Measurements from ENCODE around the gene CATSPERZ. TPM values are rescaled to one million over a fixed set of nuclear protein-coding genes. Genes with fewer than 3 reads are reported as not detected.
A peak's percentile ranks its signal among the peaks of the same experiment; 100 is the strongest.
"Not testable (repeated sequence)": the region's sequence is repeated elsewhere in the genome, so short reads cannot be mapped to it uniquely, and the experiment has no call there.

Gene CATSPERZ
- total RNA-seq, 1 donor from 2014 or later, result 0.59 TPM

- Mint-ChIP-seq H3K4me3 (ENCODE audit: low read depth) (peak within 1 kb of the TSS; percentile 96), H3K9me3 (no peaks in the 10 kb centered on the region), H3K27me3 (ENCODE audit: low read depth) (no peaks in the 10 kb centered on the region), H3K4me1 (ENCODE audit: low read depth) (peaks cover 36% of the 10 kb centered on the region), H3K36me3 (ENCODE audit: low read depth) (peaks cover 62% of the 10 kb centered on the region), H3K27ac (peak within 1 kb of the TSS; percentile 99)
- intact Hi-C loops (cut with micrococcal nuclease), result loop anchor here (1.0 kb wide), 5 partner anchors 11 to 76 kb away; partner anchors contain the start of genes FKBP2 and GPR137
- DNase-seq (ENCODE audit: low spot score), result peak; percentile 97
Observed at GRCh38 chr11:64317325-64317960, 17.3 kb downstream of the CATSPERZ start, which contains the start of gene TRMT112. TSS of gene TRMT112 (minus strand) at chr11:64317559. CDS start at chr11:64317526, 33 bp downstream.

GRCh38 chr11:64317961-64318765, 18.0 kb downstream of the CATSPERZ start, which contains the start of gene PRDX5:
TSS of gene PRDX5 (plus strand) at chr11:64318121. CDS start at chr11:64318216, 95 bp downstream.
- DNase-seq (ENCODE audit: low spot score), result peak; percentile 95
- no peaks in the 10 kb centered on the region for H3K27me3 Mint-ChIP-seq (ENCODE audit: low read depth)
- H3K27ac Mint-ChIP-seq, result peak within 1 kb of the TSS; percentile 99
- H3K9me3 Mint-ChIP-seq, result no peaks in the 10 kb centered on the region
- peaks cover 30% of the 10 kb centered on the region for H3K4me1 Mint-ChIP-seq (ENCODE audit: low read depth)
- peaks cover 55% of the 10 kb centered on the region for H3K36me3 Mint-ChIP-seq (ENCODE audit: low read depth)
- peak within 1 kb of the TSS; percentile 96 for H3K4me3 Mint-ChIP-seq (ENCODE audit: low read depth)
- intact Hi-C loops (cut with micrococcal nuclease), result loop anchor here (1.0 to 2.0 kb wide), 6 partner anchors 12 to 77 kb away; partner anchors contain the start of genes FKBP2 and GPR137

- peak overlapping the region; percentile 96 for H3K4me3 Mint-ChIP-seq (ENCODE audit: low read depth)
- intact Hi-C loops (cut with micrococcal nuclease), result loop anchor here (2.0 kb wide), 1 partner anchor 14 kb away; no protein-coding TSS in a partner anchor
- no peak for DNase-seq (ENCODE audit: low spot score)
- H3K4me1 Mint-ChIP-seq (ENCODE audit: low read depth), result peaks cover 29% of the 10 kb centered on the region
- no peaks in the 10 kb centered on the region for H3K27me3 Mint-ChIP-seq (ENCODE audit: low read depth)
- H3K27ac Mint-ChIP-seq, result peak overlapping the region; percentile 99
- peaks cover 48% of the 10 kb centered on the region for H3K36me3 Mint-ChIP-seq (ENCODE audit: low read depth)
- no peaks in the 10 kb centered on the region for H3K9me3 Mint-ChIP-seq
Observed at GRCh38 chr11:64318766-64319761, 18.9 kb downstream of the CATSPERZ start.

- H3K4me1 Mint-ChIP-seq (ENCODE audit: low read depth), result peaks cover 27% of the 10 kb centered on the region
- intact Hi-C loops (cut with micrococcal nuclease), result no loop called here
- H3K36me3 Mint-ChIP-seq (ENCODE audit: low read depth), result peaks cover 35% of the 10 kb centered on the region
- no peak for DNase-seq (ENCODE audit: low spot score)
- no peaks in the 10 kb centered on the region for H3K27me3 Mint-ChIP-seq (ENCODE audit: low read depth)
- peak overlapping the region; percentile 53 for H3K27ac Mint-ChIP-seq
- no peak overlapping the region for H3K4me3 Mint-ChIP-seq (ENCODE audit: low read depth)
- no peaks in the 10 kb centered on the region for H3K9me3 Mint-ChIP-seq
Observed at GRCh38 chr11:64320556-64320955, 20.4 kb downstream of the CATSPERZ start.

GRCh38 chr11:64321026-64321425, 20.9 kb downstream of the CATSPERZ start:
- peak overlapping the region; percentile 53 for H3K27ac Mint-ChIP-seq
- H3K4me1 Mint-ChIP-seq (ENCODE audit: low read depth), result peaks cover 27% of the 10 kb centered on the region
- peaks cover 35% of the 10 kb centered on the region for H3K36me3 Mint-ChIP-seq (ENCODE audit: low read depth)
- intact Hi-C loops (cut with micrococcal nuclease), result no loop called here
- H3K27me3 Mint-ChIP-seq (ENCODE audit: low read depth), result no peaks in the 10 kb centered on the region
- peak overlapping the region; percentile 40 for H3K4me3 Mint-ChIP-seq (ENCODE audit: low read depth)
- H3K9me3 Mint-ChIP-seq, result no peaks in the 10 kb centered on the region
- DNase-seq (ENCODE audit: low spot score), result no peak

DNA sequence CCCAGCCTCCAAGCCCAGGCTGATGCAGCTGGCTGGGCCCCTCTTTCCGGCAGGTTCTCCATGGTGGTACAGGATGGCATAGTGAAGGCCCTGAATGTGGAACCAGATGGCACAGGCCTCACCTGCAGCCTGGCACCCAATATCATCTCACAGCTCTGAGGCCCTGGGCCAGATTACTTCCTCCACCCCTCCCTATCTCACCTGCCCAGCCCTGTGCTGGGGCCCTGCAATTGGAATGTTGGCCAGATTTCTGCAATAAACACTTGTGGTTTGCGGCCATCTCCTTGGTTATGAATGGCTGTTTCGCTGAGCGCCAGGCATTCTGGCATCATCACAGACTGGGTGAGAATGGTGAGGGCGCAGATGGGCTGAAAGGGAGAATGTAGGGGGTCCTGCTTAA, 21.4 kb downstream of the CATSPERZ start:
- Mint-ChIP-seq H3K27ac (no peak overlapping the region), H3K9me3 (no peaks in the 10 kb centered on the region), H3K36me3 (ENCODE audit: low read depth) (peaks cover 32% of the 10 kb centered on the region), H3K4me3 (ENCODE audit: low read depth) (no peak overlapping the region), H3K4me1 (ENCODE audit: low read depth) (peaks cover 23% of the 10 kb centered on the region), H3K27me3 (ENCODE audit: low read depth) (no peaks in the 10 kb centered on the region)
- intact Hi-C loops (cut with micrococcal nuclease), result no loop called here
- no peak for DNase-seq (ENCODE audit: low spot score)

DNA sequence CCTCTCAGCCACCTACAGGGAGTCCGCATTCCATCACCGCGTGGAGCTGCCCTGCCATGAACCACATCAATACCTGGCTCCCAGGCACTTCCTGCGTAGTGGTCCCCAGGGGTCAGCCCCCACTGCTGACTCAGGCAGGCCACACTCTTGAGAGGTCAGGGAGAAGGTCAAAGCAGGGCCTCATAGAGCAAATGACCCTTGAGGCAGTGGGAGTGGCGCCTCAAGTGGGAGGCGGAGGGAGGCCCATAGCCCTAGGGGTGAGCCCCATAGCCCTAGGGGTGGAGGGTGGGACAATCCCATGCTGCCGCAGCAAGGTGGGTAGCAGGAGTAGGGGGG, 22.7 kb downstream of the CATSPERZ start:
- Mint-ChIP-seq H3K9me3 (no peaks in the 10 kb centered on the region), H3K27me3 (ENCODE audit: low read depth) (no peaks in the 10 kb centered on the region), H3K4me1 (ENCODE audit: low read depth) (peaks cover 18% of the 10 kb centered on the region), H3K27ac (no peak overlapping the region), H3K36me3 (ENCODE audit: low read depth) (peaks cover 23% of the 10 kb centered on the region), H3K4me3 (ENCODE audit: low read depth) (no peak overlapping the region)
- no peak for DNase-seq (ENCODE audit: low spot score)
- intact Hi-C loops (cut with micrococcal nuclease), result no loop called here

GRCh38 chr11:64323373-64323772, 23.2 kb downstream of the CATSPERZ start:
- Mint-ChIP-seq H3K36me3 (ENCODE audit: low read depth) (peaks cover 23% of the 10 kb centered on the region), H3K27me3 (ENCODE audit: low read depth) (no peaks in the 10 kb centered on the region), H3K4me1 (ENCODE audit: low read depth) (peaks cover 18% of the 10 kb centered on the region), H3K4me3 (ENCODE audit: low read depth) (no peak overlapping the region), H3K9me3 (no peaks in the 10 kb centered on the region), H3K27ac (no peak overlapping the region)
- intact Hi-C loops (cut with micrococcal nuclease), result no loop called here
- no peak for DNase-seq (ENCODE audit: low spot score)

DNA sequence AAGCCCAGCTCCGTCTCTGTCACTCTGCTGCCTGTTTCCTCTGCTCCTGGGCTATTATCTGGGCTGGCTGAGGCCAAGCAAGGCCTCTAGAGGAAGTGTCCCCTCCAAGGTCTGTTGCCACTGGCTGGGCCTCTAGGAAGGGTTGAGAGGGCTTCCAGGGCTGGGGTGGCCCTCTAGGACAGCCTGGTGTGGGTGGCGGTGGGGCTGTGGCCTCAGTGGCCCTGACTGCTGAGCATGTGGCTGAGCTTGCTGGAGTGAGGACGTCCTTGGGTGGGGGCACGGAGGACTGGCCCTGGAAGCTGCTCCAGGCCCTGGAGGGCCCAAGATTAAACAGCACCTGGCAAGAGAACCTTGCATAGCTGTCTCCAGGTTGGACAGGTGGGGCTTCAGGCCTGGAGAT, 23.8 kb downstream of the CATSPERZ start:
- H3K27me3 Mint-ChIP-seq (ENCODE audit: low read depth); H3K27ac Mint-ChIP-seq; H3K9me3 Mint-ChIP-seq; H3K4me3 Mint-ChIP-seq (ENCODE audit: low read depth); DNase-seq (ENCODE audit: low spot score); intact Hi-C loops (cut with micrococcal nuclease): not testable (repeated sequence)
- Mint-ChIP-seq H3K4me1 (ENCODE audit: low read depth) (peaks cover 16% of the 10 kb centered on the region), H3K36me3 (ENCODE audit: low read depth) (peaks cover 23% of the 10 kb centered on the region)

GRCh38 chr11:64324692-64325469, 24.7 kb downstream of the CATSPERZ start:
- Mint-ChIP-seq H3K36me3 (ENCODE audit: low read depth) (peaks cover 23% of the 10 kb centered on the region), H3K4me1 (ENCODE audit: low read depth) (peaks cover 9% of the 10 kb centered on the region), H3K27ac (no peak overlapping the region), H3K4me3 (ENCODE audit: low read depth) (no peak overlapping the region), H3K9me3 (no peaks in the 10 kb centered on the region), H3K27me3 (ENCODE audit: low read depth) (no peaks in the 10 kb centered on the region)
- DNase-seq (ENCODE audit: low spot score), result no peak
- intact Hi-C loops (cut with micrococcal nuclease), result no loop called here

DNA sequence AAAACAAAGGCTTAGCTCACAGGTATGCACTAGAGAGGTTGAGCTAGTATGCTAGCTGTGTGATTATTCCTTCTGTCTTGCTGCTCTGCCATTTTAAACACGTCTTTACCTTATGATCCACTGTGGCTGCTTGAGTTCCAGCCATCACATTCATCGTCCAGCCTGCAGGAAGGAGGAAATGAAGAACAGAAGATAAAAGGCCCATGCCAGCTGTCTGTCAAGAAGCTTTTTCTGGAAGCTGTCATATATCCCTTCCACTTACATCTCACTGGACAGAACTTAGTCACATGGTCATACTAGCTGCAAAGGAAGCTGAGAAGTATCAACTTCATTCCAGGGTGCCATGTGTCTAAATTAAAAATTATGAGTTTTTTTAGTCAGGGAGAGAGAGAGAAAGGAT, 27.2 kb downstream of the CATSPERZ start:
- no peak for DNase-seq (ENCODE audit: low spot score)
- peaks cover 7% of the 10 kb centered on the region for H3K4me1 Mint-ChIP-seq (ENCODE audit: low read depth)
- intact Hi-C loops (cut with micrococcal nuclease), result no loop called here
- H3K27ac Mint-ChIP-seq, result no peak overlapping the region
- H3K36me3 Mint-ChIP-seq (ENCODE audit: low read depth), result no peaks in the 10 kb centered on the region
- H3K27me3 Mint-ChIP-seq (ENCODE audit: low read depth), result no peaks in the 10 kb centered on the region
- no peaks in the 10 kb centered on the region for H3K9me3 Mint-ChIP-seq
- no peak overlapping the region for H3K4me3 Mint-ChIP-seq (ENCODE audit: low read depth)

DNA sequence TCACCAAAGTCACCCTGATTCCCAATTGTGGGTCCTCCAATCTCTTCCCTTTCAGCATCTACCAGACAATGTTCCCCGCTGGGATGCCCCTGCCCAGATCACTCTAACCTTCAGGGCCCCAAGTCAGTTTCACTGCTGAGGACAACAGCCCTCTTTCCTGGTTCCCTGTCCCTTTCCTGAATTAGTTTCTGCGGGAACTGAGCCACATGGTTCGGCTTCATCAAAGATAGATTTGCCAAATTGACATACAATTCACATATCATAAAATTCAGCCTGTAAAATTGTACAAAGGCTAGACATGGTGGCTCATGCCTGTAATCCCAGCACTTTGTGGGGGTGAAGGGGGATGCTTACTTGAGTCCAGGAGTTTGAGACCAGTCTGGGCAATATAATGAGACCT, 27.8 kb downstream of the CATSPERZ start:
- no peaks in the 10 kb centered on the region for H3K36me3 Mint-ChIP-seq (ENCODE audit: low read depth)
- H3K4me3 Mint-ChIP-seq (ENCODE audit: low read depth), result no peak overlapping the region
- intact Hi-C loops (cut with micrococcal nuclease), result no loop called here

More for the DNA sequence above, 27.8 kb downstream of the CATSPERZ start:
- no peaks in the 10 kb centered on the region for H3K27me3 Mint-ChIP-seq (ENCODE audit: low read depth)
- DNase-seq (ENCODE audit: low spot score), result no peak
- peaks cover 7% of the 10 kb centered on the region for H3K4me1 Mint-ChIP-seq (ENCODE audit: low read depth)
- no peaks in the 10 kb centered on the region for H3K9me3 Mint-ChIP-seq
- H3K27ac Mint-ChIP-seq, result no peak overlapping the region
